A673 (cell line): ENCODE measurements around the gene PHACTR3. TPM values are rescaled to one million over a fixed set of nuclear protein-coding genes. Genes with fewer than 3 reads are reported as not detected.

Experiments
- BruUV-seq: library from RNA; stranded (reverse); fragments of 400-500 nt; replicated peaks from 2 replicates; lab custom pipeline; 2021; lab: Mats Ljungman, UMichigan
- CTCF ChIA-PET: fragments of 300-600 bp; sonication (Branson Sonifier 250); formaldehyde crosslinking; loops from one replicate; lab custom pipeline; 2022; ENCODE audit warnings: antibody characterized with exemption; lab: Charles Lee
- POLR2A ChIA-PET: fragments of 300-600 bp; sonication (Branson Sonifier 250); formaldehyde crosslinking; loops from one replicate; lab custom pipeline; 2022; ENCODE audit warnings: antibody characterized with exemption; ENCODE audit not compliant: low non-redundant PET; lab: Charles Lee
- DNase-seq: peaks from one replicate; pipeline ENCODE4 v3.0.0-alpha.2; 2015; ENCODE audit warnings: low spot score
- H3K27ac ChIP-seq: fragments of 200-600 bp; sonication (generic); 2 replicates; pipeline ENCODE4 v1.5.1; 2016; ENCODE audit warnings: mixed run types, low read depth, mild to moderate bottlenecking, mixed read lengths, antibody characterized with exemption, low read length; ENCODE audit not compliant: poor library complexity, severe bottlenecking
- H3K27me3 ChIP-seq: fragments of 200-600 bp; sonication (generic); replicated peaks from 2 replicates; pipeline ENCODE4 v1.6.1; 2017; ENCODE audit warnings: mixed run types, low read depth, mild to moderate bottlenecking, mixed read lengths, antibody characterized with exemption, low read length; ENCODE audit not compliant: insufficient read depth, poor library complexity
- H3K36me3 ChIP-seq: fragments of 200-600 bp; sonication (generic); 2 replicates; pipeline ENCODE4 v1.6.1; 2016; ENCODE audit warnings: mixed run types, mild to moderate bottlenecking, mixed read lengths, antibody characterized with exemption, low read length; ENCODE audit not compliant: insufficient read depth, poor library complexity, severe bottlenecking
- H3K4me1 ChIP-seq: fragments of 200-600 bp; sonication (generic); 2 replicates; pipeline ENCODE4 v1.6.1; 2017; ENCODE audit warnings: mixed run types, mild to moderate bottlenecking, mixed read lengths, antibody characterized with exemption, low read length; ENCODE audit not compliant: insufficient read depth, poor library complexity, severe bottlenecking
- H3K4me3 ChIP-seq: fragments of 200-600 bp; sonication (generic); 2 replicates; pipeline ENCODE4 v1.5.1; 2016; ENCODE audit warnings: low read depth, mixed run types, mild to moderate bottlenecking, mixed read lengths, low read length; ENCODE audit not compliant: poor library complexity, severe bottlenecking
- H3K9me3 ChIP-seq: fragments of 200-600 bp; sonication (generic); 2 replicates; pipeline ENCODE4 v1.6.1; 2016; ENCODE audit warnings: mixed run types, low read depth, mild to moderate bottlenecking, mixed read lengths, antibody characterized with exemption, low read length; ENCODE audit not compliant: poor library complexity, severe bottlenecking
- EZH2 ChIP-seq: fragments of 200-600 bp; sonication (generic); IDR thresholded peaks from 2 replicates; pipeline ENCODE4 v1.6.1; 2017; ENCODE audit warnings: borderline replicate concordance, low read depth, mild to moderate bottlenecking, mixed read lengths, antibody characterized with exemption, low read length; ENCODE audit not compliant: poor library complexity, severe bottlenecking
- intact Hi-C: fragments of 100-400 bp; cut with micrococcal nuclease; formaldehyde crosslinking; loops from one replicate; pipeline ENCODE4 v1.10.0; 2022; ENCODE audit not compliant: unreplicated experiment
- total RNA-seq: library from RNA; stranded (reverse); gene quantifications from 2 replicates; pipeline ENCODE4 v1.2.3, GENCODE V29; 2021
- TF ChIP-seq, protein P1 (sequence below): fragments of 300-800, 200-600 bp; sonication (generic); conservative IDR thresholded peaks from 2 replicates; pipeline ENCODE4 v1.5.1; 2017; ENCODE audit warnings: low read depth, mild to moderate bottlenecking, antibody characterized with exemption, low read length, moderate library complexity, mixed read lengths

The PHACTR3 gene
- total RNA-seq, 1 experiment from 2014 or later: 0.17 TPM

DNA sequence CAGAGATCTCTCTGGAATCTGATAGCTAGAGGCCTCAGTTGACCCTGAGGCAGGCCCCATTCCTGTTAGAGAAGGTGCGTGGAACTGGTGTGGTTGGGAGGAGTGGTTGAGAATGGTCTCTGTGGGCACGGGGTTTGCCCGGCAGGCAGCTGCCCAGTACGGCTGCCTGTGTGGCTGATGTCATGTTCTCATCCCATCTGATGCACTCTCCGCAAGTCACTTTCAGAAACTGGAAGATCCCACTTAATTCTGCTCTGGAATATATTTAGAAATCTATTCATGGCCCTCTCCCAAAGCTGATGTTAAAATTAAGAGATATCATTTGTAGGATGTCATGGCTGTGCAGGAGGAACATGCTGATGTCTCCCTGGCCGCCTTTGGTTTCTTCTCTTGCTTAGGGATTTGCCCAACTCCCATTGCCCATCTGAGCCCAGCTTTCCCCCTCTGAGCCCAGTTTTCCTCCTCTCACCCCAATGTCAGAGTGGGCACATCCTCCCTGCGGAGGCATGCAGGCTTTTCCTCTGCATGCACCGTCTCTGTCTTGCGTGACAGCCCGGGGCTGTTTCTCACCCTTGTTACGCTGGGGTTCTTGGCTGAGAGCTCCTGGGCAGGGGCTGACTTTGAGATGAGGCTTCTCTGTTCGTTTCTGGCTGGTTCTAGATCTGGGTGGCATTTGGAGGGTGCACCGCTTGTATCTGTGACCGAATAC is 21.0 kb downstream of the PHACTR3 start:
- Histone ChIP-seq H3K36me3 (no peaks in the 10 kb centered on the region), H3K4me3 (no peak overlapping the region), H3K27me3 (peaks cover 16% of the 10 kb centered on the region), H3K27ac (no peak overlapping the region), H3K9me3 (no peaks in the 10 kb centered on the region), H3K4me1 (no peaks in the 10 kb centered on the region)
- intact Hi-C loops: no loop called here
- POLR2A ChIA-PET: no interaction called here
- no TSS peak for BruUV-seq
- DNase-seq: no peak
- no peak for TF ChIP-seq EZH2
- TF ChIP-seq, protein P1, sequence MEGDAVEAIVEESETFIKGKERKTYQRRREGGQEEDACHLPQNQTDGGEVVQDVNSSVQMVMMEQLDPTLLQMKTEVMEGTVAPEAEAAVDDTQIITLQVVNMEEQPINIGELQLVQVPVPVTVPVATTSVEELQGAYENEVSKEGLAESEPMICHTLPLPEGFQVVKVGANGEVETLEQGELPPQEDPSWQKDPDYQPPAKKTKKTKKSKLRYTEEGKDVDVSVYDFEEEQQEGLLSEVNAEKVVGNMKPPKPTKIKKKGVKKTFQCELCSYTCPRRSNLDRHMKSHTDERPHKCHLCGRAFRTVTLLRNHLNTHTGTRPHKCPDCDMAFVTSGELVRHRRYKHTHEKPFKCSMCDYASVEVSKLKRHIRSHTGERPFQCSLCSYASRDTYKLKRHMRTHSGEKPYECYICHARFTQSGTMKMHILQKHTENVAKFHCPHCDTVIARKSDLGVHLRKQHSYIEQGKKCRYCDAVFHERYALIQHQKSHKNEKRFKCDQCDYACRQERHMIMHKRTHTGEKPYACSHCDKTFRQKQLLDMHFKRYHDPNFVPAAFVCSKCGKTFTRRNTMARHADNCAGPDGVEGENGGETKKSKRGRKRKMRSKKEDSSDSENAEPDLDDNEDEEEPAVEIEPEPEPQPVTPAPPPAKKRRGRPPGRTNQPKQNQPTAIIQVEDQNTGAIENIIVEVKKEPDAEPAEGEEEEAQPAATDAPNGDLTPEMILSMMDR: no peak
- CTCF ChIA-PET: no interaction called here

DNA sequence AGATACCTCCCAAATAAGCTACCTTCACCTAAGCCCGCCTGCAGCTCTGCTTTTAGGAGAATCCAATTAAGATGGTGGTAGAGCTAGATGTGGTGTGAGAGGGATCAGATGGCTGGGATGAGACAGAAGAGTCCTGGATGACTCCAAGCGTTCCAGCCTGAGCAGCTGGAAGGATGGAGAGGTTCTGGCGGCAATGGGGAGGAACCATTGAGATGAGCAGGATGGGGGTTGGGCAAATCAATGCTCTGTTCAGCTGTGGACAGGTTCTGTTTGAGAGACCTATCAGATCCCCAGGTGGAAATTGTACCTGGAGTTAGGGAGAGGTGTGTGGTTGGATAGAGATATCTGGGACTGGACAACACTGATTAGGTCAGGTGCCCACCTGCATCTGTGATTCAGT is 23.0 kb downstream of the PHACTR3 start:
- H3K27me3 ChIP-seq: peaks cover 19% of the 10 kb centered on the region
- no peak overlapping the region for H3K27ac ChIP-seq
- TF ChIP-seq, protein P1: no peak
- TF ChIP-seq EZH2: no peak
- intact Hi-C loops: no loop called here
- DNase-seq: no peak
- H3K4me3 ChIP-seq: no peak overlapping the region
- no peaks in the 10 kb centered on the region for H3K9me3 ChIP-seq
- H3K4me1 ChIP-seq: no peaks in the 10 kb centered on the region
- CTCF ChIA-PET: interaction anchor here (0.5 kb wide), 1 partner anchor 23 kb away, joined by 6 read pairs; the partner anchor contains the start of gene PHACTR3
- no TSS peak for BruUV-seq
- POLR2A ChIA-PET: no interaction called here
- H3K36me3 ChIP-seq: no peaks in the 10 kb centered on the region

DNA sequence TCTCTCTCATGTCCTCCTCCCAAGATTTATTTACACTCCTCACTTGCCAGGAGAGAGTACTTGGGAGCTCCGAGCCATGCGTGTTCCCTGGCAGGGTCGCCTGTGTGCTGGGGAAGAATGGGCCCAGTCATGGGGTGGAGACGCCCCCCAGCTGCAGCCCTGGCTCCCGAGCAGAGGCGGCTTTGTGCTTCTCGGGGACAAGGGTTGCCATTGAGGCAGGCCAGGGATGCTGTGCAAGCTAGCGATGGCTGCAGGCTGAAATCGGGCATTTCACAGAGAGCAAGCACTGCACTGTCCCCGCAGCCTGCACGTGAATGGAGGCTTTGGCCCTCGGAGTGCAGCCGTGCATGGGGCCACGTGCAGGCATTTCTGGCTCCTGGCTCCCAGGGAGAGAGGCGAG is 23.8 kb downstream of the PHACTR3 start:
- no peak for TF ChIP-seq EZH2
- TF ChIP-seq, protein P1: no peak
- Histone ChIP-seq H3K27ac (no peak overlapping the region), H3K9me3 (no peaks in the 10 kb centered on the region), H3K27me3 (peaks cover 26% of the 10 kb centered on the region), H3K4me1 (no peaks in the 10 kb centered on the region), H3K36me3 (no peaks in the 10 kb centered on the region), H3K4me3 (no peak overlapping the region)
- intact Hi-C loops: no loop called here
- ChIA-PET POLR2A (no interaction called here), CTCF (no interaction called here)
- no TSS peak for BruUV-seq
- DNase-seq: no peak
